Caki2 (cell line): Measurements from ENCODE around the gene EBPL. TPM values are rescaled to one million over a fixed set of nuclear protein-coding genes. Genes with fewer than 3 reads are reported as not detected.
"Not testable (repeated sequence)": the region's sequence is repeated elsewhere in the genome, so short reads cannot be mapped to it uniquely, and the experiment has no call there.

Experiments
- DNase-seq: peaks from one replicate; pipeline ENCODE4 v3.0.0-alpha.2; 2015; ENCODE audit warnings: low read depth
- in situ Hi-C: cut with HindIII; loops from 2 replicates; pipeline ENCODE4 v1.10.0; 2016; ENCODE audit warnings: low sequenced_read_pairs, low pct_unique_long_range_greater_than_20kb, mixed read lengths
- total RNA-seq: library from RNA; depleted of rRNA; stranded (reverse); fragments of >200 nt; shearing (Covaris generic); gene quantifications from 2 replicates; pipeline ENCODE4 v1.2.3, GENCODE V29; 2014; ENCODE audit warnings: low replicate concordance; rRNA removed

The EBPL gene
- total RNA-seq, 1 experiment from 2014 or later = 177 TPM

DNA sequence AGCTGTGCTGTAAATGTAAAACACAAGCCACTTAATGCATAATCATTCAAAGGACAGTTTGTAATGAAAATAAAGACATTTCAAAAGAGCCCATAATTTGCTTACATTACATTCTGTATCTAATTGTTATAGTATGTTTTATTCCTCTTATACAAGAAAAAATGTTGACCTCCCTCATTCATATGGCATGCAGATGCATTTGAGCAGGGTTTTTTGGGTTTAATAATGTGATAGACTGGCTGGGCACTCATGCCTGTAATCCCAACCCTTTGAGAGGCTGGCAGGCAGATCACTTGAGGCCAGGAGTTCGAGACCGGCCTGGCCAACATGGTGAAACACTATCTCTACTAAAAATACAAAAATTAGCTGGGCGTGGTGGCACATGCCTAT lies 74.6 kb downstream of the EBPL start:
- no peak for DNase-seq
- in situ Hi-C loops = no loop called here

DNA sequence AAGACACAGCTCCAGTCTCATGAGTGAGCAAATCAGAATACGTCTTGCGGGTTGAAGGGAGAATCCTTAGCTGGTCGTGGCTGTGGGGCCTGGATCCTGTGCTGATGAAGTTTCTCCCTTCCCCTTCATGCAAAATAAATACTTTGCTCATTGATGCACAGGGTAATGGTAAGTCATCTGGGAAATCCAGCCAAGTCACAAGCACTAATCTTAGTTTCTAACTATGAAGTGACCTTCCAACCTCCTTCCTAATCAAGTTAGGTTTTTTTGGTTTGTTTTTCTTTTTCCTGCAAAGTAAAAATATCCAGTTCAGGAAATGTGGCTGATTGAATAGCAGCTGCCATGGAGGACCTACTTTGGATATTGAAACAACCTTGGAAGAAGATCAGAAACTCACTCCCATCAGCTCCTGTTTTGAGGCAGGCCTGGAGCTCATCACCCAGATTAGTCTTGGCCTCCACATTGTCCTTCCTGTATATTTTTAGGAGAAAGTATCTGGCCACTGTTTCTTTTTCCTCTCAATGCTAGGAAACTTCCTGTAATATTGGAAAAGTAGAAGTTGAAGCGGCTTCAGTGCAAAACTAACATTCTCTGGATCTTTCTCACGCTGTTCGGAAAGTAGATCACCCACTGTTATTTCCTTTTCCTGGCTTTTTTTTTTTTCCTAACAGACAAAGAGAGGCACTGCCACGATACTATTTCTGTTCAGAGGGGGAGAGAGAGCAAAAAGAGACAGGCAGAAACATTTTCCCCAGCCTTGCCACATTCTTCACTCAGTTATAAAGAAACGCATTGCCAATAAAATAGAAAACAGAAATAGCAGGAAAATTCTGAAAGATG lies 75.2 kb downstream of the EBPL start:
- no peak for DNase-seq
- in situ Hi-C loops = no loop called here

DNA sequence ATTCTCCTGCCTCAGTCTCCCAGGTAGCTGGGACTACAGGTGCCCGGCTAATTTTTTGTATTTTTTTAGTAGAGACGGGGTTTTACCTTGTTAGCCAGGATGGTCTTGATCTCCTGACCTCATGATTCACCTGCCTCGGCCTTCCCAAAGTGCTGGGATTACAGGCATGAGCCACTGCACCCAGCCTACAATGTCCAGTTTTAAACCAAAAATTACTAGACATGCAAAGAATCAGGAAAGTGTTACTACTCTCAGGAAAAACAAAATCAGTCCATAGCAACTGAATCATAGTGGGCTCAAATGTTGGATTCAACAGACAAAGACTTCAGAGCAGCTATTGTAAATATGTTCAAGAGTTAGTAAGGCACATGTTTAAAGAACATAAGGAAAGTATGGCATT lies 79.2 kb downstream of the EBPL start:
- DNase-seq, in situ Hi-C loops: not testable (repeated sequence)

Other genes starting within 250 kb of the EBPL start
- 0.98 and 11.9 TPM in 2 replicates for gene CAB39L, start 247.4 kb downstream of the EBPL start, total RNA-seq
- 2.1 and 4.1 TPM in 2 replicates for gene SETDB2, start 247.2 kb downstream of the EBPL start, total RNA-seq
- gene PHF11, start 195.5 kb downstream of the EBPL start, total RNA-seq = 6.7 and 8.8 TPM in 2 replicates
- gene RCBTB1, start 105.9 kb downstream of the EBPL start, total RNA-seq = 0.91 and 1.7 TPM in 2 replicates
- gene ARL11, start 63.0 kb downstream of the EBPL start, total RNA-seq = 0.06 TPM in 1 of 2 replicates, not detected in the other
- gene KPNA3, start 101.2 kb upstream of the EBPL start, total RNA-seq = 5.3 and 7.6 TPM in 2 replicates
- 5.1 and 5.8 TPM in 2 replicates for gene SPRYD7, start 244.9 kb upstream of the EBPL start, total RNA-seq